Activated T-cell treated with anti-CD3 and anti-CD28 coated beads, Interleukin-2, amount 50 U/mL, for 72 hours (primary cell): ENCODE data around the gene SLIT3. TPM values are rescaled to one million over a fixed set of nuclear protein-coding genes. Genes with fewer than 3 reads are reported as not detected.
A peak's percentile ranks its signal among the peaks of the same experiment; 100 is the strongest.

ENCODE experiments used
- ATAC-seq, 2 donors: fragments of 150-1000 bp; cut with Tn5 transposase; replicated peaks in 1 of 2; 2 replicates each; pipeline ENCODE4 v1.10.0; 2021; ENCODE audit warnings: moderate library complexity in 2 of 2, mild to moderate bottlenecking in 1 of 2
- DNase-seq, 2 donors: peaks; one replicate each; pipeline ENCODE4 v3.0.0; 2021 to 2022; ENCODE audit warnings: mixed read lengths in 1 of 2
- H3K27ac Mint-ChIP-seq: one replicate; pipeline ENCODE4 v1.8.0; 2022; ENCODE audit warnings: mild to moderate bottlenecking, moderate library complexity, mixed read lengths
- H3K27me3 Mint-ChIP-seq: one replicate; pipeline ENCODE4 v1.8.0; 2022; ENCODE audit warnings: low read depth, mixed read lengths
- H3K36me3 Mint-ChIP-seq, 2 donors: one replicate each; pipeline ENCODE4 v1.8.0; 2022; ENCODE audit warnings: mixed read lengths in 2 of 2, mild to moderate bottlenecking in 1 of 2; ENCODE audit not compliant: insufficient read depth in 2 of 2
- H3K4me1 Mint-ChIP-seq: one replicate; pipeline ENCODE4 v1.8.0; 2022; ENCODE audit warnings: low read depth, mixed read lengths
- H3K4me3 Mint-ChIP-seq, 2 donors: one replicate each; pipeline ENCODE4 v1.8.0; 2022; ENCODE audit warnings: mild to moderate bottlenecking in 2 of 2, mixed read lengths in 2 of 2, moderate library complexity in 2 of 2
- H3K9me3 Mint-ChIP-seq, 2 donors: one replicate each; pipeline ENCODE4 v1.8.0; 2022; ENCODE audit warnings: mixed read lengths in 2 of 2
- total RNA-seq, 2 donors: library from RNA; stranded (reverse); gene quantifications; one replicate each; pipeline ENCODE4 v1.2.3, GENCODE V29; 2022

The SLIT3 gene
- total RNA-seq, 2 donors from 2014 or later: 1.7 to 3.1 TPM

DNA sequence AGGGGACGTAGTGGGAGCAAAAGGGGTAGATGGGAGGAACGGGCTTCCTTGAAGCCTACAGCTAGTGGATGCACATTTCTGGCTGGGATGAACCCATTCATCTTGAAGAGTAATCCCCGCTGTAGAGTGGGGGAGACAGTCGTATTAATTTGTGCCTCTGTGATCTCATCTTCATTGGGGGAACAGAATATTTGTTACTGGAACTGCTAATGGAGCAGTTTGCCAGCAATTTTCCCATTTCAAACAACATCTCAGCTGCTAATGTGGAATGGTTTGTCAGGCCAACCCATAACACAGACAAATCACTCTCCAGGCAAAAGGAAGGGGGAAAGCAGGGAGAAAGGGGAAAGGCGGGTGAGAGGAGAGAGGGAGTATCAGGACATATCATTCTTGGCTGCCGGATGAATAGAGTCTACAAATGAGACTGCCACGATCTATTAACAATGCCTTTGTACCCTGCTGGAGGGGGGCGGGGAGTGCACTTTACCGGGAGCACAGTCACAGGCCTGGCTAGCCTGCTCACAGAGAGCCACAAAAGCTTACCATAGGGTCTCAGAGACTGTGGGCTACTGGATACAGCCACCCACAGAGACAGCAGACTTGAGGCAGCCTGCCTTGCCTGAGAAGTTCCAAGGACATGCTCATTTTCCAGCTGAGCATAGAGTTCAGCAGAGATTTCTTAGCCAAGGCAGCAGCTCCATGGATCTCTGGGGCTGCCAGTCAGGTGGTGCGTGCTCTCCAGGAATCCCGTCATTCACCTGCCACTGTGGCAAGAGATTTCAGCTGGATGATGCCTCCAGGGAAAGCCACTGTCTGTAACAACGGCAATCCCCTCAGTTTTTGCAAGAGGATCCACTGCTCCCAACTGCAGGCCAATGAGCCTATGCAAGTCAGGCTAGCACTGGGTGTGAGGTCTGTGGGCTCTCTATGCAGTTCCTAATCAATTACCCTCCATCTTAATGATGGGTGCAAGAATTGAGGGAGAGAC lies 504.1 kb downstream of the SLIT3 start:
- Mint-ChIP-seq H3K27ac (no peak overlapping the region), H3K4me1 (peaks cover 81% of the 10 kb centered on the region), H3K9me3 (no peaks in the 10 kb centered on the region), H3K27me3 (peaks cover under 1% of the 10 kb centered on the region), H3K4me3 (no peak overlapping the region), H3K36me3 (no peaks in the 10 kb centered on the region)
- DNase-seq (no peak), ATAC-seq (no peak)

DNA sequence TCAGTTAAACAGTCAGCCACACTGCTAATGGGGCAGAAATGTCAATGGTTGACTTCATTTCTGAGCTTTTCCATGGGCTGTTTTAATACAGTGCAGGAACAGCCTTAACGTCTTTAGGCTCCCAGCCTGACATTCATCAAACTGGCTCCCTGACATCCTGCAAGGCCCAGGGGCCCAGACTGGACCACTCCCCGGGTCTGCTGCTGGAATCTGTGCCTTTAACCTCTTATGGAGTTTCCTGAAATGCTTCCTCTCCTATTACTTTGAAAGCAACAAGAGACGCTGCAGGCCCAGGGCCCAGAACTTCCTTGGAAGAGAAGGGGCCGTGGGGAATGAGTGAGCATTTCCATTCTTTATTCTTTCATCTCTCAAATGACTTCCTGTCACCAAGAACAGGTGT lies 504.9 kb downstream of the SLIT3 start:
- DNase-seq: no peak
- Mint-ChIP-seq H3K4me1 (peaks cover 72% of the 10 kb centered on the region), H3K27me3 (peaks cover 9% of the 10 kb centered on the region), H3K27ac (no peak overlapping the region), H3K9me3 (no peaks in the 10 kb centered on the region), H3K36me3 (no peaks in the 10 kb centered on the region), H3K4me3 (no peak overlapping the region)
- no peak for ATAC-seq

DNA sequence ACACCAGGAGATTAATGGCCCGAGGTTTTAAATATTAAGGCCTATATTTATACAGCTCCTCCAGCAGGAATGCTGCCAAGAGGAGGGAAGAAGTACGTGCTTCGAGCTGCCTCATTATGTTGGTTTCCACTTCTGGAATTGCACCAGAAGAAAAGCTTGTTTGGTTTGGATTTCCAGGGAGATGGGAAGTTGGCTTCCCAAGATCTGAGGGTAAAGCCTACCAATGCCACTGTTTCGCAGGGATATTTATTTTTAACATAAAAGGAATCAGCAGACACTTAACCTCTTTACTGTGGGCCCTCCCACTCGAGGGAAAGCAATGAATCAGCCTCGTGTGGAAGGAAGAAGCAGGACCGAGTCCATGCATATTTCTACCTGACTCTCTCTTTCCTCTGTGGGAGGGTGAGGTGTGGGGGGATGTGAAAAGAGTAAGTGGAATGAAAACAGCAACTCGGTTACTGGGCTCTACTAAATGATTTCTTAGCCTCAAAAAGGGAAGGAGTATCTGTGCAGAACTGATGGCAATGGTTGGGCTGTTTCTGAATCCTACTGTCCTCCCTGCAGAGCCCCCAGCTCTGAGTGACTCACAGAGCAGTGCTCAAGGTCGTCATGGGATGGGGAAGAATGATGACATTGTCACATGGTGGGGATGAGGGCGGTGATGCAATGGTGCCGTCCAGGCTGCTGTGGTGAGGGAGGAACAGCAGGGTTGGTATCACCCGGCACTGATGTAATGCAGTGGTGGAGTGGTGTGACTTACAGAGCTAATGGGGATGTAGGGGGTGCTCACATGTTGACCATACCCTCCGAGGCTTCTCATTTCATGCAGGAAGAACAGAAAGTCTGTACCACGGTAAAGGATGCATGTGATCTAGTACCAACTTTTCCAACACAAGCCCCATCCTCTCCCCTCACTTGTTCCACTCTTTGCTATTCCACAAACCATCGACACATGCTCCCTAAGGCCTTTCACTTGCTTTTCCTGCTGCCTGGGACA lies 506.8 kb downstream of the SLIT3 start:
- Mint-ChIP-seq H3K4me1 (peaks cover 55% of the 10 kb centered on the region), H3K27me3 (peaks cover 12% of the 10 kb centered on the region), H3K27ac (peak overlapping the region; percentile 5), H3K9me3 (no peaks in the 10 kb centered on the region), H3K36me3 (no peaks in the 10 kb centered on the region), H3K4me3 (peak overlapping the region; percentile 11 to 21)
- peak; percentile 38 to 45 for DNase-seq
- ATAC-seq: peak; percentile 76 to 80

DNA sequence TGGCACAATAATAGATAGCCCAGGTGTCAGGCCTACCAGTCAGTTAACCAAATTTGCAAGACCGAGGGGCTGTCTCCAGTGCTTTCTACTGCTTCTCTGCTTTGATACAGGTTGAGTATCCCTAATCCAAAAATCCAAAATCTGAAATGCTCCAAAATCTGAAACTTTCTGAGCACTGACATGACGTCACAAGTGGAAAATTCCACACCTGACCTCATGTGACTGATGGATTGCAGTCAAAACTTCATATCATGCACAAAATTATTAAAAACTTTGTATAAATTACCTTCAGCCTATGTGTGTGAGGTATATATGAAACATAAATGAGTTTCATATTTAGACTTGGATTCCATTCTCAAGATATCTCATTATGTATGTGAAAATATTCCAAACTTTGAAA lies 508.3 kb downstream of the SLIT3 start:
- Mint-ChIP-seq H3K27ac (no peak overlapping the region), H3K4me3 (no peak overlapping the region), H3K36me3 (no peaks in the 10 kb centered on the region), H3K4me1 (peaks cover 43% of the 10 kb centered on the region), H3K27me3 (peaks cover 12% of the 10 kb centered on the region), H3K9me3 (no peaks in the 10 kb centered on the region)
- no peak for ATAC-seq
- no peak for DNase-seq

DNA sequence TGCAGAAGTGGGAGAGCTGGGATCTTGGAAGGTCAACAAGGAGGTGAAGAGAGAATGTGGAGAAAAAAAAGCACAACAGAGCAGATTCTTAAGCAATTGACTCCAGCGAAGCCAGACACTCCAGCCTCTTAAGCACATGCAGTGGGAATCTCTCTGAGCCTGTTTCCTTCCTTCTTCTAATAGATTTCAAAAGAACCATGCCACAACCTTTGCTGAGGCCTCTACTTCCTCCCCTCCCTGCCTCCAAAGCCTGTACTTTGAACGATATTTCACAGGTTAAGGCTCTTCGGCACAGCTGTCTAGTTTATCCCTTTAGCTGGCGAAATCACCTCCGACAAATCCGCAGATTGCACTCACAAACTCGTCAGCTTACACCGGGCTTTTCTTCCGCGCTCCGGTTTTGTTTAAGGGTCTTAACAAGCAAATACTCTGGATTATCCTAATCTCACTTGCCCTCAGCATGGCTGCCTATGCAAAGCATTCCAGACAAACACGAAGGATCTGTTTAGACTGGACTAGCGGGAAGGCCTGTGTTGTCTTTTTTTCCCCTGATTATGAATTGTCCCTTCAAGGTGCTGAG lies 510.2 kb downstream of the SLIT3 start:
- ATAC-seq (no peak), DNase-seq (no peak)
- no peak overlapping the region for H3K4me3 Mint-ChIP-seq
- no peaks in the 10 kb centered on the region for H3K9me3 Mint-ChIP-seq
- H3K27me3 Mint-ChIP-seq: peaks cover 13% of the 10 kb centered on the region
- no peaks in the 10 kb centered on the region for H3K36me3 Mint-ChIP-seq
- peaks cover 34% of the 10 kb centered on the region for H3K4me1 Mint-ChIP-seq
- no peak overlapping the region for H3K27ac Mint-ChIP-seq

DNA sequence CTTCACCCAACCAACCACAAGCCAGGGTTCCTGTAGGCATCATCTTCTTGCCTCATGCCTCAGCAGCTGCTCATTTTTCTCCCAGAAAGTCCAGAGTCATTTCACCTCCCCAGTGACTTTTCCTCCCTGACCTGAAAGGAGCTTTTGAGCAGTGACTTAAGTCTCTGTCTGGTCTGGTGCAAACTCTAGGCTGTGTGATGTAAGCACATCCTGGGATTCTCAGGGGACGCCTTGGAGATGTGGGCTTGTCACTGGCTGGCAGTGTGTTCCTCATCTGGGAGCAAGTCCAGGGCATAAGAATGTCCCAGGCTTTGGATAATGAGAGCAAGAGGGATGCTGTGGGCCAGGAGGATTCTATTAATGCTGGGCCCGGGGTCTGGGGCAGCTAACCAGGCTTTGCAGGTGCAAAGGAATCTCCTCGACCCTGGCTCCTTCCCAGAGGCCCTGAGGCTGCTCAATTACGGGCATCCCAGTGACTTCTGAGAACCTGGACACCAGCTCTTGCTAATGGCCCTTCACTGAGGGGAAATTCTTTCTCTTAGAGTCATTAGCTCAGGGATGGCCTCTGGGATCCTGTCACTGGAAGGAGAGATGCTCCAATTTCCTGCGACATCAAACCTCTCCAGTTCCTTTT lies 510.8 kb downstream of the SLIT3 start:
- Mint-ChIP-seq H3K27ac (no peak overlapping the region), H3K4me1 (peaks cover 32% of the 10 kb centered on the region), H3K9me3 (no peaks in the 10 kb centered on the region), H3K4me3 (no peak overlapping the region), H3K36me3 (no peaks in the 10 kb centered on the region), H3K27me3 (peaks cover 19% of the 10 kb centered on the region)
- no peak for DNase-seq
- no peak for ATAC-seq

DNA sequence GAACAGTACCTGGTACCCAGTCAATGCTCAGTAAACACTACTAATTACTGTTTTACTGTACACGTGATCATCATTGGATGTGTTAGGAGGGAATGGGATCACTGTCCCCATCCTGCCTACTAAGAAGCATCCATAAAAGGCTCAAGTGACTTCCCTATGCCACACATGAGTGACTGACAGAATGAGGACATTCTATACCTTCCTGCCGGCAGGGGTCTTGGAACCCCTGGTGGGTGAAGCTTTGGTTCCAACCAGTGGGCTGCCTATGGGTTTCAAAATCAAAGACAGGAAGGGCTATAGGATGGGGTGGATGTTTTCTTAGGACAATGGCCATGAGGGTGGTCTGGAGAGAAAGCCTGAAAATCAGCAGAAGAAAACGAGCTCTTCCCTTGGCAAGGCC lies 512.2 kb downstream of the SLIT3 start:
- Mint-ChIP-seq H3K36me3 (no peaks in the 10 kb centered on the region), H3K9me3 (no peaks in the 10 kb centered on the region), H3K4me3 (no peak overlapping the region)

DNA sequence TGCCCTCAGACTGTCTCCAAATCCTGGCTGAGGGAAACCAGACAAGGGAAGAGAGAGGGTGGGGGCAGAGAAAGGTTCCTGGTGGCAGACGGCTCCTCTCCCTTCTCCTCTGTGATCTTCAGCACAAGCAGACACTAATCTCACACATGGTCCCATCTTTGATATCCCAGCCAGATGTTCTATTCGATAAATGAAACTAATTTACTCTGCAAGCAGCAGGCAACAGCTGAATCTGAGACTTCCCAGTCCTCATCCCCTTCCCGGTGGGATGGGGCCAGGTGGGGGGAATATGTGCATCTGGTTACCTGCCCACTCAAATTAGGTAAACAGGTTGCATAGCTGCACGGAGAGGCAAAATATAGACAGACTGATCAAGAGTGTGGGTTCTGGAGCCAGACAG lies 512.8 kb downstream of the SLIT3 start:
- H3K27me3 Mint-ChIP-seq: peaks cover 23% of the 10 kb centered on the region
- H3K27ac Mint-ChIP-seq: no peak overlapping the region
- H3K4me1 Mint-ChIP-seq: peaks cover 18% of the 10 kb centered on the region
- peaks cover 0 to 3% of the 10 kb centered on the region in 2 donors for H3K36me3 Mint-ChIP-seq
- H3K9me3 Mint-ChIP-seq: no peaks in the 10 kb centered on the region
- no peak overlapping the region for H3K4me3 Mint-ChIP-seq
- no peak for DNase-seq
- ATAC-seq: no peak

More for the DNA sequence above, 512.2 kb downstream of the SLIT3 start:
- ATAC-seq (no peak), DNase-seq (no peak)
- Mint-ChIP-seq H3K27me3 (peaks cover 20% of the 10 kb centered on the region), H3K4me1 (peaks cover 25% of the 10 kb centered on the region), H3K27ac (no peak overlapping the region)

DNA sequence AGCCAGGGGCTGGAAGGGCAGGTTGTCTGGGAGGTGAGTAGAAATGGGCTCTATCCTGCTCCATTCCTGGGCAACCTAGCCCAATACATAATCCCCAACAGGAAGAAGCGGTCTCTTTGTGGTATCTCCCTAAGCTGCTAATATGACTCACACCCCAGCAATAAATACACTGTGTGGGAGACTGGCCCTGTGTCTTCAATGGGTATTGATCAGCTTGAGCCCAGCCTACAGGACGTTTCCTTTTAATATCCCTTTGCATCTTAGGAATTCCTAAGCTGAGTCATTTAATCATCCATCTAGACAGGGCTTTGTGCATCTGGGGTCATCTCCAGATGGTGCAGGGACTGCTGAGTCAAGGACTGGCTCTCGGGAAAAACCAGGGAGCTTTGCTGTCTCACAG lies 514.8 kb downstream of the SLIT3 start:
- no peaks in the 10 kb centered on the region for H3K9me3 Mint-ChIP-seq
- H3K36me3 Mint-ChIP-seq: peaks cover 0 to 8% of the 10 kb centered on the region in 2 donors
- H3K27ac Mint-ChIP-seq: no peak overlapping the region
- no peak for DNase-seq
- H3K27me3 Mint-ChIP-seq: peaks cover 26% of the 10 kb centered on the region
- no peak overlapping the region for H3K4me3 Mint-ChIP-seq
- H3K4me1 Mint-ChIP-seq: peaks cover 15% of the 10 kb centered on the region
- ATAC-seq: peak in 1 of 2 donors; percentile 27

DNA sequence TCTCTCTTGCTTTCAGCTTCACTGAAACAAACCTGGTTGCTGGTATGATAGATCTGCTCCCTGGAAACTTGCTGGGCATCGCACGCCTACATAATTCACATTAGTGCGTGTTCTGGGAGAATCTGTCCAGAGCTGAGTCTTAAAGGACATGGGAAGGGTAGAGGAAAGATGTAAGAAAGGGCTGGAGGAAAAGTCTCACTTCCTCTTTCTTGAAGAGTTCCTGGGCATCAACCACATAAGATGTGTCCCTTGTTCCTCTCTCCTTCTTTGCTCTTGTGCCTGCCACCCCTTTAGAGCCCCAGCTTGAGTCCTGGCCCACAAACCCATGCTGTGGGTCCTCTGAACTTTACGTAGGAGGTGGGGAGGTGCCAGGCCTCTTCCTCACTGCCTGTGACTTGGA lies 516.5 kb downstream of the SLIT3 start:
- DNase-seq (no peak), ATAC-seq (no peak)
- Mint-ChIP-seq H3K9me3 (no peaks in the 10 kb centered on the region), H3K27me3 (peaks cover 21% of the 10 kb centered on the region), H3K4me3 (peak overlapping the region in 1 of 2 donors; percentile 23), H3K27ac (no peak overlapping the region), H3K36me3 (peaks cover 0 to 8% of the 10 kb centered on the region in 2 donors), H3K4me1 (peaks cover 15% of the 10 kb centered on the region)

DNA sequence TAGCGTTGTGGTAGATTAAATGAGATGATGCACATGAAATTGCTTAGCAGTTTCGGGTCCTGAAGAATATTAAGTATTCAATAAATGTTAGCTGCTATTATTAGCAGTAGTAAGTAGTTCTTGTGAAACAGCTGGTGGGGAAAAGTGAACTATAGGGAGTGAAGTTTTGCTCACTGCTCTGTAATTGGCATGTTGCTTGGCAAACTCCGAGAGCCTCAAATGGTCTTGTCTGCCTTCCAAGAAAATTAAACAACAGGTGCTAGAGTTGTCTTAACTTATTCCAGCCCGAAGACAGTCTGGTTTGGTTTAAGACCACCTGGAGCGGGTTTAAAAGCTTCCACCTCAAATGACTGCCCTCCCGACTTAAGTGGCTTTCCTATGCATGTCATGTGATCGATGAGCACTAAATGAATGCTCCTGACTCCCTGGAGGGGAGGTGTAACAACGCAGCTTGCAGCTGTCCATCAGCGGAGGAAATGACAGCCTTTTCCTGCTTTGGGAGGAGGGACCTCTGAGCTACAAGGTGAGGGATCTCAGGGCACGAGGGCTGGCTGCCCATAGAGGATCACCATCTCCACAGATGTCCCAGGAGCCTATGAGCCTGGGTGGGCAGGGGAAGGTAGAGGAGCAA lies 518.9 kb downstream of the SLIT3 start:
- H3K27me3 Mint-ChIP-seq: peaks cover 21% of the 10 kb centered on the region
- H3K4me1 Mint-ChIP-seq: peaks cover 15% of the 10 kb centered on the region
- ATAC-seq: no peak
- H3K27ac Mint-ChIP-seq: no peak overlapping the region
- no peak for DNase-seq
- H3K9me3 Mint-ChIP-seq: peaks cover 0 to 1% of the 10 kb centered on the region in 2 donors
- H3K4me3 Mint-ChIP-seq: no peak overlapping the region
- H3K36me3 Mint-ChIP-seq: peaks cover 0 to 8% of the 10 kb centered on the region in 2 donors

DNA sequence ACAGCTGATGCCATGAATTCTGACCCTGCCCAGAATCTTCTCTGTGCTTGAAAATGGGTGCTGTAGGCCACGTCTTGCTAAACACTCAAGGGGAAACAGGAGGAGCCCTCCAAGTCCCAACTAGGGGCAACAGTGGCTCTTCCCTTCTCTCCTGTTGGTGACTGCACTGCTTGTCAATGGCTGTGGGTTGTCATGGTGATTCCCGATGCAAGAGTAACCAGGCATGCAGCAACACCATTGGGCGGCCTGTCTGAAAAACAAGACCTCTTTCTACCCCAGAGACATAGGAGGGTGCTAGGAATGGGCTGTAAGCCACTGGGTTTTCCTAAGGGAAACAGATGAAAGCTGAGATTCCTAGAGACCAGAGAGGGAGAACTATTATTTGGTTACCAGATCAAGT lies 520.1 kb downstream of the SLIT3 start:
- Mint-ChIP-seq H3K27ac (no peak overlapping the region), H3K36me3 (peaks cover 0 to 8% of the 10 kb centered on the region in 2 donors), H3K4me1 (peaks cover 11% of the 10 kb centered on the region), H3K9me3 (peaks cover 0 to 1% of the 10 kb centered on the region in 2 donors), H3K27me3 (peaks cover 21% of the 10 kb centered on the region), H3K4me3 (no peak overlapping the region)
- ATAC-seq: no peak
- DNase-seq: no peak
